NT2/D1 (cell line): ENCODE data around the gene AEBP1.

Source experiments
- DNase-seq: peaks from one replicate; pipeline ENCODE4 v3.0.0-alpha.2; 2011; ENCODE audit warnings: low read depth, low spot score
- H3K27me3 ChIP-seq: 2 replicates; pipeline ENCODE4 v1.6.0; 2011; ENCODE audit warnings: mild to moderate bottlenecking; ENCODE audit not compliant: insufficient read length, insufficient read depth
- H3K36me3 ChIP-seq: 2 replicates; pipeline ENCODE4 v1.6.1; 2011; ENCODE audit warnings: mild to moderate bottlenecking, low read length, mixed read lengths; ENCODE audit not compliant: insufficient read depth, insufficient read length
- H3K4me1 ChIP-seq: 2 replicates; pipeline ENCODE4 v1.5.1; 2011; ENCODE audit not compliant: insufficient read depth, insufficient read length
- H3K4me3 ChIP-seq: 2 replicates; pipeline ENCODE4 v1.5.1; 2011; ENCODE audit warnings: low read depth; ENCODE audit not compliant: insufficient read length
- H3K9ac ChIP-seq: 2 replicates; pipeline ENCODE4 v1.6.0; 2011; ENCODE audit warnings: low read depth; ENCODE audit not compliant: insufficient read length
- H3K9me3 ChIP-seq: 2 replicates; pipeline ENCODE4 v1.5.1; 2011; ENCODE audit warnings: mild to moderate bottlenecking, low read length; ENCODE audit not compliant: insufficient read depth
- SUZ12 ChIP-seq: IDR thresholded peaks from 2 replicates; pipeline ENCODE4 v1.6.1; 2011; ENCODE audit not compliant: insufficient read length, insufficient read depth; ENCODE audit errors: extremely low read depth
- YY1 ChIP-seq: IDR thresholded peaks from 2 replicates; pipeline ENCODE4 v1.6.1; 2011; ENCODE audit not compliant: insufficient read length, insufficient read depth
- ZNF274 ChIP-seq: IDR thresholded peaks from 2 replicates; pipeline ENCODE4 v1.6.1; 2011; ENCODE audit warnings: mild to moderate bottlenecking, low read depth, low read length

AEBP1 gene

DNA sequence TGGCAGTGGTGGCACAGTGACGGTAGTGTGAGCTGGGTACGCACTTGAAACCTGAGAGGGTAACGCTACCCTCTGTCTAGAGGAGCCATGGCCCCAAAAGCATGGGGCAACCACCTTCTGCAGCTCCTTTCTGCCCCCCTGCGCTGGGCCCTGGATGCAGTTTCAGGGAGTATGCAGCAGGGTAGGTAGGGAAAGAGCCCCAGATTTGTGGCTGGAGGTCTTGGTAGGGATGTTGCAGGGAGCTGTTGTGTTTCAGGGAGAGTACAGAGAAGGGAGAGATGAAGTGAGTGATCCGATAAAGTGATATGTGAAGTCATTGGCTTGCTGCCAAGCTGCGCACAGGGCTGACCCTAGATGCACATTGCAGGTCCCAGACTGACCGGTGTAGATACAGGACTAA is 36.1 kb upstream of the AEBP1 start:
- no peak for DNase-seq
- TF ChIP-seq ZNF274: no peak
- TF ChIP-seq YY1: no peak
- TF ChIP-seq SUZ12: no peak
- H3K4me3 ChIP-seq: no peak overlapping the region
- H3K27me3 ChIP-seq: no peaks in the 10 kb centered on the region
- no peak overlapping the region for H3K9ac ChIP-seq
- H3K36me3 ChIP-seq: peaks cover 15% of the 10 kb centered on the region
- peaks cover 29% of the 10 kb centered on the region for H3K4me1 ChIP-seq
- H3K9me3 ChIP-seq: no peaks in the 10 kb centered on the region

GRCh38 chr7:44071726-44072363 is 32.3 kb upstream of the AEBP1 start:
- TF ChIP-seq YY1: no peak
- TF ChIP-seq ZNF274: no peak
- no peak for TF ChIP-seq SUZ12
- no peaks in the 10 kb centered on the region for H3K9me3 ChIP-seq
- H3K9ac ChIP-seq: no peak overlapping the region
- peaks cover 11% of the 10 kb centered on the region for H3K4me1 ChIP-seq
- H3K27me3 ChIP-seq: no peaks in the 10 kb centered on the region
- peaks cover 47% of the 10 kb centered on the region for H3K36me3 ChIP-seq
- H3K4me3 ChIP-seq: no peak overlapping the region
- DNase-seq: no peak

GRCh38 chr7:44072364-44073231 is 31.5 kb upstream of the AEBP1 start:
- Histone ChIP-seq H3K4me3 (no peak overlapping the region), H3K36me3 (peaks cover 54% of the 10 kb centered on the region), H3K9ac (no peak overlapping the region), H3K27me3 (no peaks in the 10 kb centered on the region), H3K9me3 (no peaks in the 10 kb centered on the region), H3K4me1 (peaks cover 11% of the 10 kb centered on the region)
- TF ChIP-seq ZNF274 (no peak), SUZ12 (no peak), YY1 (no peak)
- DNase-seq: peak; percentile 63

GRCh38 chr7:44073664-44074348 is 30.3 kb upstream of the AEBP1 start:
- H3K27me3 ChIP-seq: no peaks in the 10 kb centered on the region
- no peak for TF ChIP-seq SUZ12
- TF ChIP-seq ZNF274: no peak
- TF ChIP-seq YY1: no peak
- no peak for DNase-seq
- H3K9ac ChIP-seq: no peak overlapping the region
- no peaks in the 10 kb centered on the region for H3K9me3 ChIP-seq
- H3K4me1 ChIP-seq: peaks cover 14% of the 10 kb centered on the region
- H3K36me3 ChIP-seq: peaks cover 66% of the 10 kb centered on the region
- no peak overlapping the region for H3K4me3 ChIP-seq

- H3K36me3 ChIP-seq: peaks cover 72% of the 10 kb centered on the region
- no peak overlapping the region for H3K4me3 ChIP-seq
- no peak overlapping the region for H3K9ac ChIP-seq
Measured at GRCh38 chr7:44074349-44074695, 29.8 kb upstream of the AEBP1 start.

GRCh38 chr7:44075296-44076075 is 28.7 kb upstream of the AEBP1 start:
- Histone ChIP-seq H3K4me3 (no peak overlapping the region), H3K4me1 (peaks cover 15% of the 10 kb centered on the region), H3K27me3 (no peaks in the 10 kb centered on the region), H3K36me3 (peaks cover 83% of the 10 kb centered on the region), H3K9me3 (no peaks in the 10 kb centered on the region), H3K9ac (no peak overlapping the region)
- no peak for TF ChIP-seq ZNF274
- DNase-seq: no peak

More at GRCh38 chr7:44074349-44074695, 29.8 kb upstream of the AEBP1 start:
- no peak for TF ChIP-seq YY1
- no peak for TF ChIP-seq SUZ12
- no peak for TF ChIP-seq ZNF274
- no peaks in the 10 kb centered on the region for H3K9me3 ChIP-seq
- no peaks in the 10 kb centered on the region for H3K27me3 ChIP-seq
- DNase-seq: no peak
- H3K4me1 ChIP-seq: peaks cover 14% of the 10 kb centered on the region
